Measurements from ENCODE around the gene RNASE7. TPM values are rescaled to one million over a fixed set of nuclear protein-coding genes. Genes with fewer than 3 reads are reported as not detected.

The RNASE7 gene
- total RNA-seq, 2 experiments from 2014 or later = not detected

DNA sequence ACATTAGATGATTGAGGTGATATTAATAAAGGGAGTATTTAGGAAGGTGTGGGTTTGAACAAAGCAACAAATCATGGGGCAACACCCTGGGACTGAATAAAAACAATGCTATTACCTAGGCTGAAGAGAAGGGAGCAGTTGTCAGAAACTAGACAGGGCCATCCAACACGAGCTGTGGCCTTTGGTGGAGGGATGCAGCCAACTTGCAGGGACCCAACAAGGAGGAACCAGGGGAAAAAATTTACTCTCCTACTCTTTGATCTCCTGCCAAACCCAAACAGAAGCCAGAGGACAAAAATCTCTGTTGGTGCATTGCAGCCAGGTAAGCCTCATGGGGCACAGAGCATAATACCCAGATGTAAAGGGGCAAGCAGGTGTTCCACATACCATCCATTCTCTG, 31.0 kb upstream of the RNASE7 start:
- Histone ChIP-seq H3K4me3 (ENCODE audit: low read length) (no peak overlapping the region), H3K4me1 (ENCODE audit: insufficient read depth, low read length) (no peaks in the 10 kb centered on the region), H3K27ac (ENCODE audit: low read depth in 1 of 2, low read length in 2 of 2) (no peak overlapping the region), H3K36me3 (ENCODE audit: insufficient read depth, low read length) (no peaks in the 10 kb centered on the region), H3K27me3 (ENCODE audit: control insufficient read depth in 1 of 2, insufficient read depth in 2 of 2, low read length in 2 of 2) (peaks cover 0 to 6% of the 10 kb centered on the region in 2 experiments), H3K9me3 (ENCODE audit: control insufficient read depth in 1 of 2, insufficient read depth in 1 of 2, low read length in 2 of 2) (no peaks in the 10 kb centered on the region)
- no peaks in the 10 kb centered on the region for H3K4me1 Mint-ChIP-seq (ENCODE audit: low read depth)
- H3K36me3 Mint-ChIP-seq (ENCODE audit: low read depth) = no peaks in the 10 kb centered on the region
- no peak overlapping the region for H3K4me3 Mint-ChIP-seq
- ATAC-seq (ENCODE audit: poor library complexity) (no peak), DNase-seq (no peak)
- intact Hi-C loops (cut with DNase I, micrococcal nuclease) = loop anchor here in 1 of 2 experiments (10.0 kb wide), 1 partner anchor 544 kb away; no protein-coding TSS in a partner anchor
- ChIA-PET POLR2A (interaction anchor here (0.7 kb wide), 1 partner anchor 60 kb away, joined by 3 read pairs; no protein-coding TSS in a partner anchor), CTCF (interaction anchor here (0.9 kb wide), 1 partner anchor 29 kb away, joined by 3 read pairs; no protein-coding TSS in a partner anchor)
- TF ChIP-seq, protein P1, sequence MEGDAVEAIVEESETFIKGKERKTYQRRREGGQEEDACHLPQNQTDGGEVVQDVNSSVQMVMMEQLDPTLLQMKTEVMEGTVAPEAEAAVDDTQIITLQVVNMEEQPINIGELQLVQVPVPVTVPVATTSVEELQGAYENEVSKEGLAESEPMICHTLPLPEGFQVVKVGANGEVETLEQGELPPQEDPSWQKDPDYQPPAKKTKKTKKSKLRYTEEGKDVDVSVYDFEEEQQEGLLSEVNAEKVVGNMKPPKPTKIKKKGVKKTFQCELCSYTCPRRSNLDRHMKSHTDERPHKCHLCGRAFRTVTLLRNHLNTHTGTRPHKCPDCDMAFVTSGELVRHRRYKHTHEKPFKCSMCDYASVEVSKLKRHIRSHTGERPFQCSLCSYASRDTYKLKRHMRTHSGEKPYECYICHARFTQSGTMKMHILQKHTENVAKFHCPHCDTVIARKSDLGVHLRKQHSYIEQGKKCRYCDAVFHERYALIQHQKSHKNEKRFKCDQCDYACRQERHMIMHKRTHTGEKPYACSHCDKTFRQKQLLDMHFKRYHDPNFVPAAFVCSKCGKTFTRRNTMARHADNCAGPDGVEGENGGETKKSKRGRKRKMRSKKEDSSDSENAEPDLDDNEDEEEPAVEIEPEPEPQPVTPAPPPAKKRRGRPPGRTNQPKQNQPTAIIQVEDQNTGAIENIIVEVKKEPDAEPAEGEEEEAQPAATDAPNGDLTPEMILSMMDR (IDR thresholded peaks at IDR 0.05) = no peak
- peaks cover 23% of the 10 kb centered on the region for H3K27me3 Mint-ChIP-seq
- H3K27ac Mint-ChIP-seq = no peak overlapping the region
- H3K9me3 Mint-ChIP-seq = no peaks in the 10 kb centered on the region

DNA sequence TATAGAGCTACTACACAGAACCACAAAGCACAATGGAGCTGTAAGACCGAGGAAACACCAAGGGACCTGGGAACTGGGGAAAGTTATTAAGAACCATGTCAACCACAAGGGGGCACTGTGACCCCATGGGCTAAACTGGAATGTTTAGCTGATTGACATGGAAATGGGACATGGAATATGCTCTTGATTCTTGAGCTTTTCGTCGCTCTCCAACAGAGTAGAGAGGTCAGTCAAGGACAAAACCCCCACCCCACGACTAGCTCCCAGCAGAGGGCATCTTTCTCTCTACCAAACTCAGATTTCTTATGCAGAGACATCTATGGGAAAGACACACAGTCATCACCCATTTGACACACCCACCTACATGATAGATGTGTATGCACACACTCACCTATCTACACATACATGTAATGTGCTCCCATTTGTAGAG, 27.4 kb upstream of the RNASE7 start:
- H3K27me3 ChIP-seq (ENCODE audit: control insufficient read depth in 1 of 2, insufficient read depth in 2 of 2, low read length in 2 of 2) = peaks cover 0 to 6% of the 10 kb centered on the region in 2 experiments
- Mint-ChIP-seq H3K4me3 (no peak overlapping the region), H3K36me3 (ENCODE audit: low read depth) (peaks cover 32% of the 10 kb centered on the region), H3K27ac (no peak overlapping the region), H3K9me3 (no peaks in the 10 kb centered on the region), H3K4me1 (ENCODE audit: low read depth) (no peaks in the 10 kb centered on the region), H3K27me3 (peaks cover 23% of the 10 kb centered on the region)
- no peak overlapping the region for H3K27ac ChIP-seq (ENCODE audit: low read depth in 1 of 2, low read length in 2 of 2)
- intact Hi-C loops (cut with DNase I, micrococcal nuclease) = loop anchor here (1.0 to 10.0 kb wide), 5 partner anchors 26 to 540 kb away; no protein-coding TSS in a partner anchor
- no peaks in the 10 kb centered on the region for H3K9me3 ChIP-seq (ENCODE audit: control insufficient read depth in 1 of 2, insufficient read depth in 1 of 2, low read length in 2 of 2)
- DNase-seq (peak; percentile 67 to 91 (median 78)), ATAC-seq (ENCODE audit: poor library complexity) (peak; percentile 87)
- peaks cover 11% of the 10 kb centered on the region for H3K36me3 ChIP-seq (ENCODE audit: insufficient read depth, low read length)
- H3K4me1 ChIP-seq (ENCODE audit: insufficient read depth, low read length) = no peaks in the 10 kb centered on the region
- ChIA-PET POLR2A (interaction anchor here (0.7 to 2.7 kb wide), 11 partner anchors 9 to 89 kb away, joined by 3 to 34 read pairs (median 8); partner anchors contain the start of genes NDRG2 and RNASE13), CTCF (interaction anchor here (0.6 to 3.3 kb wide), 33 partner anchors 8 to 98 kb away, joined by 3 to 94 read pairs (median 6); partner anchors contain the start of genes NDRG2, RNASE7 and SLC39A2)
- H3K4me3 ChIP-seq (ENCODE audit: low read length) = no peak overlapping the region
- TF ChIP-seq, protein P1 (IDR thresholded peaks at IDR 0.05) = peak; percentile 95

- H3K9me3 ChIP-seq (ENCODE audit: control insufficient read depth in 1 of 2, insufficient read depth in 1 of 2, low read length in 2 of 2) = no peaks in the 10 kb centered on the region
- TF ChIP-seq, protein P1 (IDR thresholded peaks at IDR 0.05) = no peak
- ChIA-PET POLR2A (interaction anchor here (0.7 to 2.7 kb wide), 11 partner anchors 9 to 89 kb away, joined by 3 to 34 read pairs (median 8); partner anchors contain the start of genes NDRG2 and RNASE13), CTCF (interaction anchor here (0.6 to 3.3 kb wide), 31 partner anchors 9 to 97 kb away, joined by 3 to 94 read pairs (median 6); partner anchors contain the start of genes NDRG2 and SLC39A2)
- H3K36me3 Mint-ChIP-seq (ENCODE audit: low read depth) = peaks cover 32% of the 10 kb centered on the region
- peaks cover 0 to 6% of the 10 kb centered on the region in 2 experiments for H3K27me3 ChIP-seq (ENCODE audit: control insufficient read depth in 1 of 2, insufficient read depth in 2 of 2, low read length in 2 of 2)
- H3K4me1 ChIP-seq (ENCODE audit: insufficient read depth, low read length) = no peaks in the 10 kb centered on the region
- intact Hi-C loops (cut with DNase I, micrococcal nuclease) = loop anchor here (1.0 to 10.0 kb wide), 2 partner anchors 77 to 539 kb away; no protein-coding TSS in a partner anchor
- ATAC-seq (ENCODE audit: poor library complexity) (no peak), DNase-seq (no peak)
- no peak overlapping the region for H3K4me3 Mint-ChIP-seq
- no peaks in the 10 kb centered on the region for H3K9me3 Mint-ChIP-seq
- peaks cover 23% of the 10 kb centered on the region for H3K27me3 Mint-ChIP-seq
- H3K4me3 ChIP-seq (ENCODE audit: low read length) = no peak overlapping the region
- H3K27ac Mint-ChIP-seq = no peak overlapping the region
- no peaks in the 10 kb centered on the region for H3K4me1 Mint-ChIP-seq (ENCODE audit: low read depth)
- H3K27ac ChIP-seq (ENCODE audit: low read depth in 1 of 2, low read length in 2 of 2) = no peak overlapping the region
- peaks cover 13% of the 10 kb centered on the region for H3K36me3 ChIP-seq (ENCODE audit: insufficient read depth, low read length)
Measured at GRCh38 chr14:21015312-21015711, 26.9 kb upstream of the RNASE7 start.
